HG03520 (cell line): Measurements from ENCODE around the gene CMTR1.

ENCODE experiments used
- ATAC-seq: cut with Tn5 transposase; IDR thresholded peaks from one replicate; pipeline ENCODE4 v1.9.1; 2021; ENCODE audit warnings: mild to moderate bottlenecking, moderate library complexity; ENCODE audit not compliant: unreplicated experiment

CMTR1 gene

GRCh38 chr6:37507690-37508421 is 74.8 kb downstream of the CMTR1 start:
- ATAC-seq, result no peak

- ATAC-seq, result no peak
Measured at GRCh38 chr6:37511201-37511600, 78.2 kb downstream of the CMTR1 start.

- ATAC-seq, result no peak
Measured at GRCh38 chr6:37511910-37512399, 78.9 kb downstream of the CMTR1 start.

GRCh38 chr6:37512400-37513011 is 79.5 kb downstream of the CMTR1 start:
- no peak for ATAC-seq

GRCh38 chr6:37513155-37513554 is 80.1 kb downstream of the CMTR1 start:
- ATAC-seq, result no peak

- ATAC-seq, result no peak
Measured at GRCh38 chr6:37513576-37513975, 80.6 kb downstream of the CMTR1 start.

GRCh38 chr6:37514321-37514771 is 81.3 kb downstream of the CMTR1 start:
- no peak for ATAC-seq

- ATAC-seq, result no peak
Measured at GRCh38 chr6:37514837-37515236, 81.8 kb downstream of the CMTR1 start.

- no peak for ATAC-seq
Measured at GRCh38 chr6:37515712-37516075, 82.7 kb downstream of the CMTR1 start.

GRCh38 chr6:37516076-37516919 is 83.3 kb downstream of the CMTR1 start:
- ATAC-seq, result peak; percentile 52

- no peak for ATAC-seq
Measured at GRCh38 chr6:37516920-37517405, 83.9 kb downstream of the CMTR1 start.

GRCh38 chr6:37517411-37517812 is 84.4 kb downstream of the CMTR1 start:
- ATAC-seq, result no peak

- no peak for ATAC-seq
Measured at GRCh38 chr6:37518116-37518515, 85.1 kb downstream of the CMTR1 start.

- ATAC-seq, result no peak
Measured at GRCh38 chr6:37519461-37519860, 86.4 kb downstream of the CMTR1 start.

GRCh38 chr6:37520926-37521325 is 87.9 kb downstream of the CMTR1 start:
- no peak for ATAC-seq

- ATAC-seq, result no peak
Measured at GRCh38 chr6:37521674-37522073, 88.7 kb downstream of the CMTR1 start.

GRCh38 chr6:37522836-37523235 is 89.8 kb downstream of the CMTR1 start:
- no peak for ATAC-seq

- no peak for ATAC-seq
Measured at GRCh38 chr6:37523412-37523811, 90.4 kb downstream of the CMTR1 start.

GRCh38 chr6:37524025-37524969 is 91.3 kb downstream of the CMTR1 start:
- ATAC-seq, result no peak

- no peak for ATAC-seq
Measured at GRCh38 chr6:37524970-37525318, 91.9 kb downstream of the CMTR1 start.
